ENCODE measurements around the gene GINS1. TPM values are rescaled to one million over a fixed set of nuclear protein-coding genes. Genes with fewer than 3 reads are reported as not detected.
A peak's percentile ranks its signal among the peaks of the same experiment; 100 is the strongest.

Gene GINS1
- 2.7 and 4.7 TPM in 2 replicates for polyA plus RNA-seq (2011; rRNA removed)
- polyA minus RNA-seq (2011; rRNA and poly(A)+ RNA removed): 2.7 and 3.0 TPM in 2 replicates

GRCh38 chr20:25407311-25408169 is at the start of gene GINS1:
GINS1 (plus strand) TSS chr20:25407673; CDS start chr20:25407821, 148 bp downstream.
- Histone ChIP-seq H3K27me3 (ENCODE audit: control insufficient read depth, insufficient read depth, low read length) (no peaks in the 10 kb centered on the region), H3K36me3 (ENCODE audit: control insufficient read depth, insufficient read depth, low read length) (no peaks in the 10 kb centered on the region), H3K4me3 (ENCODE audit: low read depth, low read length) (peak within 1 kb of the TSS; percentile 74)
- no peak for TF ChIP-seq CTCF (IDR thresholded peaks at IDR 0.05; ENCODE audit: insufficient read depth, low read depth, low read length)
- DNase-seq (ENCODE audit: low read depth): peak; percentile 31
- ChIA-PET CTCF (interaction anchor here (0.5 to 4.3 kb wide), 7 partner anchors 9 to 409 kb away, joined by 3 to 32 read pairs (median 4); no protein-coding TSS in a partner anchor), POLR2A (interaction anchor here (0.8 kb wide), 1 partner anchor 108 kb away, joined by 3 read pairs; no protein-coding TSS in a partner anchor)

GRCh38 chr20:25360631-25361286 is 46.7 kb upstream of the GINS1 start:
- ChIA-PET CTCF (interaction anchor here (1.1 kb wide), 1 partner anchor 181 kb away, joined by 3 read pairs; no protein-coding TSS in a partner anchor), POLR2A (interaction anchor here (0.5 kb wide), 1 partner anchor 137 kb away, joined by 3 read pairs; no protein-coding TSS in a partner anchor)
- no peaks in the 10 kb centered on the region for H3K36me3 ChIP-seq (ENCODE audit: control insufficient read depth, insufficient read depth, low read length)
- DNase-seq (ENCODE audit: low read depth): no peak
- no peak for TF ChIP-seq CTCF (IDR thresholded peaks at IDR 0.05; ENCODE audit: insufficient read depth, low read depth, low read length)
- no peak overlapping the region for H3K4me3 ChIP-seq (ENCODE audit: low read depth, low read length)
- H3K27me3 ChIP-seq (ENCODE audit: control insufficient read depth, insufficient read depth, low read length): no peaks in the 10 kb centered on the region

DNA sequence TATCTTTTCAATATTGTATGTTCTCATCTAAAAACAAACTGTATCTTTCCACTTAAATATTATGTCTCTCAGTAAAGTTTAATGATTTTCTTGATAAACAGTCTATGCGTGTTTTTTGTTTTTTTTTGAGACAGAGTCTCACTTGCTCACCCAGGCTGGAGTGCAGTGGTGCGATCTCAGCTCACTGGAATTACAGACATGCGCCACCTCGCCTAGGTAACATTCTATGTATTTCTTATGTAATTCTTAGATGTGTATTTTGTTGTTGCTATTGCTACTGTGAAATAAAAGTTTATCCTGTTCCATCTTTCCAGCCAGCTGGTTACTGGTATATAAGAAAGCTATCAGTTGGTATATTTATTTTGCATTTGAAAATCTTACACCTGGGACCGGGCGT is 46.2 kb upstream of the GINS1 start:
- ChIA-PET POLR2A (no interaction called here), CTCF (interaction anchor here (0.5 to 1.1 kb wide), 2 partner anchors 109 to 181 kb away, joined by 3 read pairs; no protein-coding TSS in a partner anchor)
- H3K36me3 ChIP-seq (ENCODE audit: control insufficient read depth, insufficient read depth, low read length): no peaks in the 10 kb centered on the region
- no peaks in the 10 kb centered on the region for H3K27me3 ChIP-seq (ENCODE audit: control insufficient read depth, insufficient read depth, low read length)
- DNase-seq (ENCODE audit: low read depth): no peak
- no peak for TF ChIP-seq CTCF (IDR thresholded peaks at IDR 0.05; ENCODE audit: insufficient read depth, low read depth, low read length)
- H3K4me3 ChIP-seq (ENCODE audit: low read depth, low read length): no peak overlapping the region

- Histone ChIP-seq H3K4me3 (ENCODE audit: low read depth, low read length) (no peak overlapping the region), H3K27me3 (ENCODE audit: control insufficient read depth, insufficient read depth, low read length) (no peaks in the 10 kb centered on the region), H3K36me3 (ENCODE audit: control insufficient read depth, insufficient read depth, low read length) (no peaks in the 10 kb centered on the region)
- DNase-seq (ENCODE audit: low read depth): no peak
- ChIA-PET CTCF (no interaction called here), POLR2A (no interaction called here)
- no peak for TF ChIP-seq CTCF (IDR thresholded peaks at IDR 0.05; ENCODE audit: insufficient read depth, low read depth, low read length)
Measured at GRCh38 chr20:25364180-25364788, 43.2 kb upstream of the GINS1 start.
